ENCODE data around the gene CCR2.

Gene CCR2

DNA sequence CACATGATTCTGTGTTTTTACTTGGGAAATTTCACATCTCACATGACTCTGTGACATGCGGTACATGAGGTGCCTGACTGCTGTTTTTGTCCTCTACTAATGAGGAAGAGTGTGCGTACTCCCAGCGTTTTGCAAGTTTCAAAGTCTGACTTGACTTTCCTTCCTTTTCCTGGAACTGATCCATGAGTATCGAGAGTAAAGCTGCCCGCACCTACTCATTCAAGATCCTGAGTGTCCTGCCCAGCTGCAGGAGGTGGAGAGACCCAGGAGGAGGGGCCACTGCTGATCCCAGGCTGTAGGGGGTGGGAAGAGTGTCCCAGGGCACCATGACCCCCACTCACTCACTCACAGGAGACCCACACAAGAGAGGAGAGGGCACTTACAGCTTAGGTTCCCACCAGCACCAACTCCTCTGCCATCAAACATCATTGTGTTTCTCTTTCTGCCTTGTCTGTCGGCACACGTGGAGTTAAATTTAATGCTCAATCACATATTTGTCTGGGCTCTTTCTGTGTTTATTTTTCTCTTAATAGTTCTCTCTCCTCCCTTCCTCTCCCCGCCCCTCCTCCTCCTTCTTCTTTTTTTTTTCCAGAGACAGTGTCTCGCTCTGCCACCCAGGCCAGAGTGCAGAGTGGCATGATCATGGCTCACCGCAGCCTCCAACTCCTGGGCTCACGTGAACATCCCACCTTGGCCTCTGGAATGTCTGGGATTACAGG is 51.5 kb downstream of the CCR2 start:
- DNase-seq (ENCODE audit: low spot score) = peak; percentile 36

DNA sequence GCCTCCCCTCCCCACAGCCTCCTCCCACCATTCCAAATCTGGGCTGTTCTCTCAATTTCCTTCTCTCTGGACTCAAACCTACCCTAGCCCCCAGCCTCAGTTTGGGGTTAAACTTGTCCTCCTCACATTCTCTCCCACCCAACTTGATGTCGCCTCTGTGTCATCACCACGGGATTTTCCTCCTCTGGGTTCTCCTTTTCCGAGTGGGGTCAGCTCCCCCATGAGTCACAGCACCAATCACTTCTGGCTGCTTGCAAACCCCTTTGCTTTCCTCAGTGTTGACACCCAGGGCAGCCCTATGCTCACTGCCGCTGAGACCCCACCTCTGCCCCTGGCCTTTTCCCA is 52.5 kb downstream of the CCR2 start:
- DNase-seq (ENCODE audit: low spot score) = no peak

DNA sequence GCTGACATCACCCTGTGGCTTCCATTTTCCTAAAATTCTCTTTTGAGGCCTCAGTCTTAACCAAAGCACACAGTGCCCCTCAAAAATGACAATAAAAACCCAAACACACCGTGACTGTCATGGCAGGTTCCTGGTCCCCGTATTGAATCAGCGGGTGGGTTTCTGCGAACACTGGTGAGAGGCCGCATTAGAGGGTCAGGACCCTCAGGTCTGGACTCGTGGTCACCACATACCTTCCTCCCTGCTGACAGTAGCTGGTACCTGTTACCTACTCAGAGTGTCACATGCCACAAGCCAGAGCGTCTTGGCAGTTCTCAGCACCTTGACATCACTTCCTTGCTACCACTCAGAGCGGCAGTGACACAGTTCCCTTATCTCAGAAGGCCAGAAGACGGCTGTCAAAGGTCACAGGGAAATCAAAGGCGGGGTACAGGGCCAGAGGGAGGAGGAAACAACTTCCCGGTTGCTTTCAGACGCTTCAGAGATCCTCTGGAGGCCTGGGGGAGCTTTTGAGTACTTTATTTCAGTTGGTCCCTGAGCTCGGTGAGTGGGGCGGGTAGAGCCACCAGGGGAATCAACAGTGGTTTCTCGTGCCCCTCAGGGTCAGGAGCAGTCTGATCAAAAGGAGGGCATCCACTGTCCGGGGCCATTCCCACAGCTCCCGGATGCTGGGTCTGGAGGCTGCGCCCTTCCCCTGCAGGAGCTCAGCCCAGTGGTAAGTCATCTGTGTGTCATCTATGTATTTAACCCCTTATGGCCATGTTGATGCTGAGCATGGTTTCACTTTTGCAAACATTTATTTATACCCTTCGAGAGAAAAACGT is 53.1 kb downstream of the CCR2 start, which contains the start of the genes CCR5AS and CCRL2:
TSS of gene CCR5AS (minus strand) at position 279 of the 824 bp plus-strand sequence.
TSS of gene CCRL2 (plus strand) at position 472 of the 824 bp plus-strand sequence. CDS start 821 bp downstream, outside the sequence.
- peak; percentile 95 for DNase-seq (ENCODE audit: low spot score)

DNA sequence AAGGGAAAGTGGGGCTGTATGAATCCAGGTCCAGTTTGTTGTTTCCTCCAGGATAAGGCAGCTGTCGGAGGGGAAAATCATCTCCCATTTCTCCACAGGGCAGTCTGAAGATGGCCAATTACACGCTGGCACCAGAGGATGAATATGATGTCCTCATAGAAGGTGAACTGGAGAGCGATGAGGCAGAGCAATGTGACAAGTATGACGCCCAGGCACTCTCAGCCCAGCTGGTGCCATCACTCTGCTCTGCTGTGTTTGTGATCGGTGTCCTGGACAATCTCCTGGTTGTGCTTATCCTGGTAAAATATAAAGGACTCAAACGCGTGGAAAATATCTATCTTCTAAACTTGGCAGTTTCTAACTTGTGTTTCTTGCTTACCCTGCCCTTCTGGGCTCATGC is 54.1 kb downstream of the CCR2 start:
- peak; percentile 67 for DNase-seq (ENCODE audit: low spot score)

DNA sequence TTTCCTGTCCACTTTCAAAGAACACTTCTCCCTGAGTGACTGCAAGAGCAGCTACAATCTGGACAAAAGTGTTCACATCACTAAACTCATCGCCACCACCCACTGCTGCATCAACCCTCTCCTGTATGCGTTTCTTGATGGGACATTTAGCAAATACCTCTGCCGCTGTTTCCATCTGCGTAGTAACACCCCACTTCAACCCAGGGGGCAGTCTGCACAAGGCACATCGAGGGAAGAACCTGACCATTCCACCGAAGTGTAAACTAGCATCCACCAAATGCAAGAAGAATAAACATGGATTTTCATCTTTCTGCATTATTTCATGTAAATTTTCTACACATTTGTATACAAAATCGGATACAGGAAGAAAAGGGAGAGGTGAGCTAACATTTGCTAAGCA is 54.9 kb downstream of the CCR2 start:
- DNase-seq (ENCODE audit: low spot score) = peak; percentile 45

DNA sequence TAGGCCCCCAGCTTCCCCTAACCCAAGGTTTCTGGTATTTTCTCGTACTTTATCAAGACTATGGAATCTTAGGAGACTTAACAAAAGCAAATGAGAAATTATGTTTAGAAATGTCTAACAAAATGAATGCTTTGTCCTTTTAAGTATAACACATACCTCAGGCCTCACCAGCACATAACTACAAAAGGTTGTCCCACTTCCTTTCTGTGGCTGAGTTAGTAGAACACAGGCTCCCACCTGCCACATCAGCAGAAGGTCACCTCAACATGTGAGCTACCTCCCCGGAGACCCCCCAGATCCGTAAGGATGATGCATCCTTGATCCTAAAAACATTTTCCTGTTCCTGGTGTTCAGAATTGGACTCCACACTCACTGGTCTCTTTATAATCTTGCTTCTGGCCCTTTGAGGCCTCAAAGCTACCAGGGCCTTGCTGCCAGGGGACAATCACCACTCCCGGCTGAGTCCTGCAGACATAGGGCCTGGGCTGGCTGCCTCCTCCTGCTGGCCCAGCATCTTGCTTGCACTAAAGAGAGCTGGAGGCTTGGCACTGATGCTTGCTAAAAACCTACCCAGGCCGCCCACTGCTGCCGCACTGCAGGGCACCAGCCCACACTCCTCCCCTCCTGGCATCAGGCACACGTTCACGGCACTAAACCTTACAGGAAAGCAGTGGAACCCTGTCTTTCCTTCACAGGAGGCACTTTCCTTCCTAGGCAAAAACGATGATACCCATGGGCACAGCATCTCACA is 56.0 kb downstream of the CCR2 start:
- DNase-seq (ENCODE audit: low spot score) = no peak

Measured in hematopoietic multipotent progenitor cell treated with erythropoietin and hydrocortisone succinate and interleukin-3 and kit ligand, for 17 days (in vitro differentiated cells).